HepG2 (cell line): ENCODE data around the gene ATG7. TPM values are rescaled to one million over a fixed set of nuclear protein-coding genes. Genes with fewer than 3 reads are reported as not detected.

Experiments
- NFIC ChIP-seq: IDR thresholded peaks from 2 replicates; pipeline ENCODE4 v1.6.1; 2012; ENCODE audit warnings: mild to moderate bottlenecking, low read length, inconsistent platforms
- ZBTB4 ChIP-seq: sonication (generic); formaldehyde crosslinking; IDR thresholded peaks from 2 replicates; pipeline ENCODE4 v1.4.0; 2020; ENCODE audit warnings: missing genetic modification reagents, mild to moderate bottlenecking, borderline replicate concordance
- ZBTB40 ChIP-seq, 2 experiments: fragments of 450-650 bp in 1 of 2; sonication (generic) in 1 of 2; formaldehyde crosslinking in 1 of 2; IDR thresholded peaks; 2 replicates each; pipeline versions ENCODE4 v1.6.1 to v1.8.0; 2016 to 2022; ENCODE audit warnings: antibody characterized with exemption in 1 of 2, mild to moderate bottlenecking in 1 of 2, missing genetic modification reagents in 1 of 2
- polyA plus RNA-seq, 8 experiments: library from polyadenylated mRNA; depleted of rRNA in 3 of 8; stranded (reverse) in 7 of 8; unstranded in 1 of 8; fragments of >200 nt; fragmentation: Illumina TruSeq in 4 of 8; extraction: Trizol in 4 of 8; gene quantifications; 2 replicates each; pipeline versions ENCODE4 v1.2.1 to v1.2.3, GENCODE V29; 2011 to 2016; ENCODE audit warnings: low read depth in 4 of 8, missing spikeins in 1 of 8, mixed read lengths in 1 of 8; ENCODE audit not compliant: insufficient read depth in 1 of 8
- total RNA-seq, 5 experiments: library from RNA; depleted of rRNA; stranded (reverse); fragments of >200 nt; fragmentation: Illumina TruSeq; extraction: Trizol; gene quantifications; 2 replicates each; pipeline ENCODE4 v1.2.3, GENCODE V29; 2016; ENCODE audit warnings: low read depth in 1 of 5

The ATG7 gene
- total and polyA plus RNA-seq, 2 of the 13 experiments (the other 11 are each of a cell fraction or from before 2014, with no cell fraction given) = 7.8 to 22.1 TPM

- TF ChIP-seq ZBTB40 (IDR thresholded peaks at IDR 0.05) (no peak), ZBTB40 (CRISPR knock-in tag; IDR thresholded peaks at IDR 0.05) (no peak), NFIC (no peak), ZBTB4 (CRISPR knock-in tag) (no peak)
These were observed 316.6 kb downstream of the ATG7 start (continued) for GRCh38 chr3:11588755-11589154.
